Panc1 (cell line): ENCODE data around the gene GATD1. TPM values are rescaled to one million over a fixed set of nuclear protein-coding genes. Genes with fewer than 3 reads are reported as not detected.

Experiments
- ATAC-seq: fragments of 200-7000 bp; cut with Tn5 transposase; 2 replicates; pipeline ENCODE4 v1.9.1; 2020; ENCODE audit warnings: mild to moderate bottlenecking, moderate library complexity
- BruUV-seq: library from RNA; stranded (reverse); fragments of 400-500 nt; replicated peaks from 2 replicates; lab custom pipeline; 2021; lab: Mats Ljungman, UMichigan
- CTCF ChIA-PET: fragments of 300-600 bp; sonication (Branson Sonifier 250); formaldehyde crosslinking; loops from one replicate; lab custom pipeline; 2022; ENCODE audit warnings: antibody characterized with exemption; lab: Charles Lee
- POLR2A ChIA-PET: fragments of 300-600 bp; sonication (Branson Sonifier 250); formaldehyde crosslinking; loops from one replicate; lab custom pipeline; 2022; ENCODE audit warnings: antibody characterized with exemption; lab: Charles Lee
- DNase-seq: peaks from one replicate; pipeline ENCODE4 v3.0.0-alpha.2; 2010; ENCODE audit warnings: low read depth, low spot score
- H3K27ac ChIP-seq: 2 replicates; pipeline ENCODE4 v1.5.1; 2011; ENCODE audit warnings: mild to moderate bottlenecking, low read length, inconsistent platforms
- H3K27me3 ChIP-seq: fragments of 200-500 bp; sonication (Bioruptor generic); 2 replicates; pipeline ENCODE4 v1.6.0; 2014; ENCODE audit warnings: low read length, inconsistent platforms; ENCODE audit not compliant: control insufficient read depth, insufficient read depth
- H3K36me3 ChIP-seq: fragments of 200-500 bp; sonication (Bioruptor generic); 2 replicates; pipeline ENCODE4 v1.5.1; 2014; ENCODE audit warnings: inconsistent platforms, mild to moderate bottlenecking, low read length, moderate library complexity; ENCODE audit not compliant: control insufficient read depth, insufficient read depth
- H3K4me1 ChIP-seq: 2 replicates; pipeline ENCODE4 v1.5.1; 2011; ENCODE audit warnings: inconsistent platforms, mild to moderate bottlenecking, low read length, moderate library complexity; ENCODE audit not compliant: control insufficient read depth, insufficient read depth
- H3K4me3 ChIP-seq, 2 experiments: 2 replicates each; pipeline ENCODE4 v1.5.1; 2011 to 2012; ENCODE audit warnings: low read depth in 2 of 2, low read length in 2 of 2, mild to moderate bottlenecking in 2 of 2, inconsistent platforms in 1 of 2, moderate library complexity in 1 of 2
- H3K9me3 ChIP-seq: fragments of 200-500 bp; sonication (Bioruptor generic); 2 replicates; pipeline ENCODE4 v1.5.1; 2014; ENCODE audit warnings: low read depth, mild to moderate bottlenecking, inconsistent platforms, low read length, moderate library complexity; ENCODE audit not compliant: control insufficient read depth, insufficient read depth
- CTCF ChIP-seq: fragments of 450-650 bp; IDR thresholded peaks from 2 replicates; pipeline ENCODE4 v1.5.1; 2017; ENCODE audit warnings: mild to moderate bottlenecking
- POLR2AphosphoS5 ChIP-seq: IDR thresholded peaks from 2 replicates; pipeline ENCODE4 v1.6.1; 2012; ENCODE audit warnings: mild to moderate bottlenecking, low read depth, low read length, moderate library complexity
- REST ChIP-seq, 2 experiments: IDR thresholded peaks; 2 replicates each; pipeline ENCODE4 v1.6.1; 2011 to 2012; ENCODE audit warnings: low read depth in 2 of 2, control low read depth in 1 of 2, low read length in 1 of 2, mild to moderate bottlenecking in 1 of 2, moderate library complexity in 1 of 2; ENCODE audit not compliant: insufficient read depth in 1 of 2
- SIN3A ChIP-seq: IDR thresholded peaks from 2 replicates; pipeline ENCODE4 v1.6.1; 2012; ENCODE audit warnings: low read depth, mild to moderate bottlenecking, low read length, moderate library complexity, borderline replicate concordance; ENCODE audit not compliant: insufficient read depth
- TCF7L2 ChIP-seq: IDR thresholded peaks from 2 replicates; pipeline ENCODE4 v1.6.1; 2011; ENCODE audit warnings: mild to moderate bottlenecking, low read depth, low read length, inconsistent platforms
- in situ Hi-C: cut with HindIII; loops from 2 replicates; pipeline ENCODE4 v1.10.0; 2016; ENCODE audit warnings: low sequenced_read_pairs, low pct_unique_long_range_greater_than_20kb
- intact Hi-C: fragments of 100-400 bp; cut with micrococcal nuclease; formaldehyde crosslinking; loops from one replicate; pipeline ENCODE4 v1.10.0; 2022; ENCODE audit not compliant: unreplicated experiment
- total RNA-seq: library from RNA; stranded (reverse); gene quantifications from one replicate; pipeline ENCODE4 v1.2.1, GENCODE V29; 2021; ENCODE audit not compliant: unreplicated experiment

Gene GATD1
- total RNA-seq, 1 experiment from 2014 or later, result 229 TPM

- in situ Hi-C loops, result no loop called here
- BruUV-seq, result no TSS peak
- ATAC-seq, result no peak
- no peak overlapping the region; the same call in 1 of the 2 replicates for H3K27ac ChIP-seq
- intact Hi-C loops, result no loop called here
- H3K4me3 ChIP-seq, result no peak overlapping the region
- no peak for TF ChIP-seq TCF7L2
- no peak for TF ChIP-seq POLR2AphosphoS5
- no peak for TF ChIP-seq CTCF
- no peak for TF ChIP-seq REST (IDR thresholded peaks at IDR 0.05; ENCODE audit: insufficient read depth in 1 of 2, low read depth in 2 of 2, low read length in 1 of 2)
- TF ChIP-seq SIN3A, result no peak
- H3K27me3 ChIP-seq, result no peaks in the 10 kb centered on the region
- no peaks in the 10 kb centered on the region for H3K9me3 ChIP-seq
- no peak for DNase-seq
- peaks cover 4% of the 10 kb centered on the region; the same call in 1 of the 2 replicates for H3K36me3 ChIP-seq
- ChIA-PET CTCF (no interaction called here), POLR2A (no interaction called here)
- peaks cover 37% of the 10 kb centered on the region for H3K4me1 ChIP-seq
These were observed 3.5 kb downstream of the GATD1 start for GRCh38 chr11:773830-774229.

GRCh38 chr11:773425-773824 lies 3.9 kb downstream of the GATD1 start:
- no peak for DNase-seq
- in situ Hi-C loops, result no loop called here
- Histone ChIP-seq H3K4me1 (peaks cover 33% of the 10 kb centered on the region), H3K4me3 (no peak overlapping the region), H3K9me3 (no peaks in the 10 kb centered on the region), H3K27me3 (no peaks in the 10 kb centered on the region), H3K27ac (no peak overlapping the region; the same call in 1 of the 2 replicates), H3K36me3 (peaks cover 4% of the 10 kb centered on the region; the same call in 1 of the 2 replicates)
- ChIA-PET CTCF (no interaction called here), POLR2A (no interaction called here)
- no TSS peak for BruUV-seq
- no peak; the same call in 1 of the 2 replicates for TF ChIP-seq POLR2AphosphoS5
- TF ChIP-seq CTCF, result no peak
- TF ChIP-seq SIN3A, result no peak
- TF ChIP-seq TCF7L2, result no peak
- TF ChIP-seq REST (IDR thresholded peaks at IDR 0.05; ENCODE audit: insufficient read depth in 1 of 2, low read depth in 2 of 2, low read length in 1 of 2), result no peak
- intact Hi-C loops, result no loop called here
- ATAC-seq, result no peak
